Epidermal melanocyte (primary cell): ENCODE measurements around the gene TRH.
"Not testable (repeated sequence)": the region's sequence is repeated elsewhere in the genome, so short reads cannot be mapped to it uniquely, and the experiment has no call there.

Experiments used
- DNase-seq: peaks from one replicate; pipeline ENCODE4 v3.0.0; 2011; ENCODE audit warnings: low spot score; ENCODE audit not compliant: insufficient read length

TRH gene

GRCh38 chr3:130002666-130003598, 28.4 kb downstream of the TRH start:
- not testable (repeated sequence) for DNase-seq

GRCh38 chr3:130010556-130010955, 36.0 kb downstream of the TRH start:
- DNase-seq: no peak

- not testable (repeated sequence) for DNase-seq
Observed at GRCh38 chr3:130012108-130012507, 37.6 kb downstream of the TRH start.

GRCh38 chr3:130013246-130013645, 38.7 kb downstream of the TRH start:
- not testable (repeated sequence) for DNase-seq

GRCh38 chr3:130014526-130014925, 40.0 kb downstream of the TRH start:
- no peak for DNase-seq

- DNase-seq: not testable (repeated sequence)
Observed at GRCh38 chr3:130017661-130018060, 43.1 kb downstream of the TRH start.

- not testable (repeated sequence) for DNase-seq
Observed at GRCh38 chr3:130026146-130026829, 51.8 kb downstream of the TRH start.

- DNase-seq: not testable (repeated sequence)
Observed at GRCh38 chr3:130027437-130027836, 52.9 kb downstream of the TRH start.
